ENCODE measurements around the gene PDE7B.

The PDE7B gene

DNA sequence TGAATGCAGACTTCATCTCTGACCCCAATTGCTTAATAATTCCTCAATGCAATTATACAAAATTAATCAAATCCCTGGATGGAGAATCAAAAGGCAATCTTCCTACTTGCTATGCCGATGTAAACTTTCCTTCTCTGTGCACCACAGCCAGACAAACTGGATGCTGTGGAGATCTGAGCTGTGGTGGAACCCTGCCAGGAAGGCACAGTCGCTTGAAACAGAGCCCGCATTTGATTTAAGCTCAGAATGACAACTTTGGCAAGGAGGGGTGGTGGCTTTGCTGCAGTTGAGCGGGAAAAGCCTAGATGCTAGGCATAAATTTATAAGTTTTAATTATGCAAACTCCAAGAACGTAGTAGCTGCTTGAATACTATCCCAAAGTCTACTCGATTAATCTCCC lies 207.8 kb downstream of the PDE7B start:
- no peak for DNase-seq (ENCODE audit: extremely low spot score)
- no peak for TF ChIP-seq CTCF (IDR thresholded peaks at IDR 0.05; ENCODE audit: control extremely low read depth, extremely low read depth, low read depth, missing control alignments)
- POLR2A ChIA-PET, result no interaction called here
- CTCF ChIA-PET, result interaction anchor here (1.5 to 1.7 kb wide), 2 partner anchors 8 to 12 kb away, joined by 4 to 5 read pairs; no protein-coding TSS in a partner anchor

DNA sequence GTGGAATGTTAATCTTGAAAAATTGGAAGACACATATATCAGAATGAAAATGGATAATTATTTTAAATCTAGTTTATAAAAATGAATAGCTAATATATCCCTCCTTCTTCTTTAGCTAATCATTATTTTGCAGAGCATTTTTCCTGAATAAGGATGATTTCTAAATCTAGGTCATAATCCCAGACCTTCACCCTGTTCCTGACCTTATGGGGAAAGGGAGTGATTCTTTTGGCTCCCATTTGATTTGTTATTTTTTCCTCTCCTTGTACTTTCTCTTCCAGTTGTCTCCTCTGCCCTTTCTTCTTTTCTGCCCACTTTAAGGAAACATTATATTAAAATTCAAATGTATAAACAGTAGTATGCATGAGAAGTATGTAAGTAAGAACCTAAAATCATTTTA lies 208.6 kb downstream of the PDE7B start:
- POLR2A ChIA-PET, result no interaction called here

GRCh38 chr6:136060759-136061158 lies 209.3 kb downstream of the PDE7B start:
- ChIA-PET POLR2A (no interaction called here), CTCF (interaction anchor here (1.5 to 1.7 kb wide), 2 partner anchors 9 to 11 kb away, joined by 4 to 5 read pairs; no protein-coding TSS in a partner anchor)
- no peak for DNase-seq (ENCODE audit: extremely low spot score)
- TF ChIP-seq CTCF (IDR thresholded peaks at IDR 0.05; ENCODE audit: control extremely low read depth, extremely low read depth, low read depth, missing control alignments), result no peak

More for the DNA sequence above, 208.6 kb downstream of the PDE7B start:
- TF ChIP-seq CTCF (IDR thresholded peaks at IDR 0.05; ENCODE audit: control extremely low read depth, extremely low read depth, low read depth, missing control alignments), result no peak
- CTCF ChIA-PET, result interaction anchor here (1.5 to 1.7 kb wide), 2 partner anchors 9 to 12 kb away, joined by 4 to 5 read pairs; no protein-coding TSS in a partner anchor
- no peak for DNase-seq (ENCODE audit: extremely low spot score)

DNA sequence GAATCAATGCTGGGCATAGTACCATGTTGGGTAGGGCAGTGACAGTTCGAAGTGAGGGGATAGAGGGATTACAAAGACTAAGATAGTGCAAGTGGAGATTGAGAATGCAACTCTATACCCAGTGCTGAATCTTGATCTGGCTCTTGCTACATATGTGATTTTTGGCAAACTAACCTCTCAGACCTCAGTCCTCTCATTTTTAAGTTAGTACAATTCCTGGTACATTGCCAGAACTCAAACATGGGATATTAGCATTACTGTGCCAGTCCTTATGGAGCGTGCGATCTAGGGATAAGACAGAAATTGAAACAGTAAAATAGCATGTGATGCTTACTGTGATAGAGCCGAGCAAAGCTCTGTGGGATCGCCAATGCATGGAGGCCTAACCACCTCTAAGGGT lies 210.2 kb downstream of the PDE7B start:
- DNase-seq (ENCODE audit: extremely low spot score), result no peak
- POLR2A ChIA-PET, result no interaction called here
- TF ChIP-seq CTCF (IDR thresholded peaks at IDR 0.05; ENCODE audit: control extremely low read depth, extremely low read depth, low read depth, missing control alignments), result no peak
- CTCF ChIA-PET, result no interaction called here

GRCh38 chr6:136063096-136063495 lies 211.6 kb downstream of the PDE7B start:
- CTCF ChIA-PET, result no interaction called here
- DNase-seq (ENCODE audit: extremely low spot score), result no peak
- no peak for TF ChIP-seq CTCF (IDR thresholded peaks at IDR 0.05; ENCODE audit: control extremely low read depth, extremely low read depth, low read depth, missing control alignments)
- POLR2A ChIA-PET, result no interaction called here

- POLR2A ChIA-PET, result no interaction called here
- no peak for DNase-seq (ENCODE audit: extremely low spot score)
Observed at GRCh38 chr6:136066005-136066404, 214.5 kb downstream of the PDE7B start.

More at GRCh38 chr6:136066005-136066404, 214.5 kb downstream of the PDE7B start:
- no peak for TF ChIP-seq CTCF (IDR thresholded peaks at IDR 0.05; ENCODE audit: control extremely low read depth, extremely low read depth, low read depth, missing control alignments)
- CTCF ChIA-PET, result no interaction called here

All from GM10248 (cell line).